ENCODE data around the gene MAPK8IP3. TPM values are rescaled to one million over a fixed set of nuclear protein-coding genes. Genes with fewer than 3 reads are reported as not detected.

The MAPK8IP3 gene
- total and polyA plus RNA-seq, 9 of the 15 experiments (the other 6 are each of a cell fraction or from before 2014, with no cell fraction given) = 0.17 to 58.7 (median 16.7) TPM

GRCh38 chr16:1779234-1779701 lies 73.3 kb downstream of the MAPK8IP3 start (continued):
- TF ChIP-seq ZNF407 (IDR thresholded peaks at IDR 0.05; ENCODE audit: low read depth) = no peak
- no peak for TF ChIP-seq HNRNPUL1 (IDR thresholded peaks at IDR 0.05; ENCODE audit: low read length)
- no peak for TF ChIP-seq L3MBTL2 (IDR thresholded peaks at IDR 0.05)
